K562 (cell line): Measurements from ENCODE around the gene HSPA1L. TPM values are rescaled to one million over a fixed set of nuclear protein-coding genes. Genes with fewer than 3 reads are reported as not detected.

Experiments
- C11orf30 ChIP-seq: fragments of 450-650 bp; IDR thresholded peaks from 2 replicates; pipeline ENCODE4 v1.6.1; 2016; ENCODE audit warnings: low read depth, mild to moderate bottlenecking
- CBFA2T3 ChIP-seq: fragments of 450-650 bp; IDR thresholded peaks from 2 replicates; pipeline ENCODE4 v1.6.1; 2017
- CREB3L1 ChIP-seq: fragments of 450-650 bp; IDR thresholded peaks from 2 replicates; pipeline ENCODE4 v1.6.1; 2014; ENCODE audit warnings: low read depth, mild to moderate bottlenecking, moderate library complexity, borderline replicate concordance
- ILK ChIP-seq: fragments of 450-650 bp; IDR thresholded peaks from 2 replicates; pipeline ENCODE4 v1.6.1; 2016; ENCODE audit warnings: missing genetic modification characterization, low read depth, mild to moderate bottlenecking, missing compliant biosample characterization, moderate library complexity, borderline replicate concordance
- KDM2B ChIP-seq: fragments of 250-450 bp; sonication (Bioruptor Pico); IDR thresholded peaks from 2 replicates; pipeline ENCODE4 v1.8.0; 2021; ENCODE audit warnings: mild to moderate bottlenecking, moderate library complexity
- MECOM ChIP-seq: fragments of 250-450 bp; sonication (Bioruptor Pico); IDR thresholded peaks from 2 replicates; pipeline ENCODE4 v1.8.0; 2022; ENCODE audit warnings: inconsistent platforms
- MEF2D ChIP-seq: conservative IDR thresholded peaks from 2 replicates; pipeline ENCODE4 v1.6.1; 2016; ENCODE audit warnings: low read depth, missing genetic modification characterization, missing compliant biosample characterization
- NCOA4 ChIP-seq: fragments of 450-650 bp; IDR thresholded peaks from 2 replicates; pipeline ENCODE4 v1.6.1; 2018; ENCODE audit warnings: mild to moderate bottlenecking; ENCODE audit not compliant: partially characterized antibody
- NR2C2 ChIP-seq, 2 experiments: fragments of 200-800 bp in 1 of 2; sonication (Bioruptor generic) in 1 of 2; sonication (generic) in 1 of 2; formaldehyde crosslinking in 1 of 2; IDR thresholded peaks; 2 replicates each; pipeline versions ENCODE4 v1.6.1 to v1.8.0; 2016 to 2022; ENCODE audit warnings: mild to moderate bottlenecking in 1 of 2, missing compliant biosample characterization in 1 of 2, missing genetic modification characterization in 1 of 2, missing genetic modification reagents in 1 of 2
- SMAD2 ChIP-seq: fragments of 150-350 bp; IDR thresholded peaks from 2 replicates; pipeline ENCODE4 v1.6.1; 2014; ENCODE audit warnings: low read depth, mild to moderate bottlenecking, low read length
- SMAD3 ChIP-seq: fragments of 450-650 bp; formaldehyde crosslinking; conservative IDR thresholded peaks from 2 replicates; pipeline ENCODE4 v1.4.0; 2020; ENCODE audit warnings: mild to moderate bottlenecking
- SMC3 ChIP-seq: conservative IDR thresholded peaks from 2 replicates; pipeline ENCODE4 v1.6.1; 2011; ENCODE audit warnings: low read depth, low read length, improper control_type of control experiment; ENCODE audit not compliant: insufficient read depth
- SNRNP70 ChIP-seq: fragments of 200-400 bp; formaldehyde crosslinking; optimal IDR thresholded peaks from 2 replicates; pipeline ENCODE3; 2017; ENCODE audit warnings: low read depth, low read length
- TCF7 ChIP-seq: sonication (generic); IDR thresholded peaks from 2 replicates; pipeline ENCODE4 v1.6.1; 2016; ENCODE audit warnings: antibody characterized with exemption, borderline replicate concordance
- TCFL5 ChIP-seq: fragments of 250-450 bp; sonication (Bioruptor Pico); conservative IDR thresholded peaks from 2 replicates; pipeline ENCODE4 v1.6.1; 2021; ENCODE audit warnings: mild to moderate bottlenecking, moderate library complexity, matching md5 sums
- U2AF1 ChIP-seq: fragments of 200-400 bp; formaldehyde crosslinking; optimal IDR thresholded peaks from 2 replicates; pipeline ENCODE3; 2017; ENCODE audit warnings: mild to moderate bottlenecking, low read depth, low read length, moderate library complexity
- XRCC3 ChIP-seq: fragments of 450-650 bp; IDR thresholded peaks from 2 replicates; pipeline ENCODE4 v1.6.1; 2017; ENCODE audit warnings: mild to moderate bottlenecking, moderate library complexity
- ZBTB1 ChIP-seq: sonication (generic); formaldehyde crosslinking; IDR thresholded peaks from 2 replicates; pipeline ENCODE4 v1.8.1; 2023; ENCODE audit warnings: missing genetic modification reagents, low read depth, mild to moderate bottlenecking, borderline replicate concordance
- ZBTB17 ChIP-seq: fragments of 450-650 bp; formaldehyde crosslinking; IDR thresholded peaks from 2 replicates; pipeline ENCODE4 v1.4.0; 2020; ENCODE audit warnings: mild to moderate bottlenecking
- ZNF586 ChIP-seq: fragments of 450-650 bp; formaldehyde crosslinking; conservative IDR thresholded peaks from 2 replicates; pipeline ENCODE4 v1.4.0; 2020; ENCODE audit warnings: mild to moderate bottlenecking, moderate library complexity
- ZNF79 ChIP-seq: fragments of 250-450 bp; sonication (Bioruptor Pico); IDR thresholded peaks from 2 replicates; pipeline ENCODE4 v1.4.0; 2020; ENCODE audit warnings: low read depth, mild to moderate bottlenecking, moderate library complexity
- polyA plus RNA-seq, 8 experiments: library from polyadenylated mRNA; depleted of rRNA in 4 of 8; stranded (reverse) in 5 of 8; unstranded in 3 of 8; fragments of >200 nt; fragmentation: Nextera tagmentation in 2 of 8; fragmentation: Illumina TruSeq in 1 of 8; extraction: Ambion mirVana in 2 of 8; extraction: Trizol in 1 of 8; gene quantifications; 2 replicates each; pipeline versions ENCODE4 v1.2.1 to v1.2.3, GENCODE V29; 2011 to 2014; ENCODE audit warnings: inconsistent platforms in 1 of 8, missing spikeins in 1 of 8
- total RNA-seq, 7 experiments: library from RNA; depleted of rRNA in 6 of 7; stranded (reverse); fragments of >200 nt in 6 of 7; fragmentation: Illumina TruSeq in 2 of 7; extraction: Trizol in 2 of 7; gene quantifications; 2 replicates each; pipeline versions ENCODE4 v1.2.1 to v1.2.3, GENCODE V29; 2011 to 2021; ENCODE audit warnings: low replicate concordance in 1 of 7
- TF ChIP-seq, protein P1 (sequence below), 3 experiments: fragments of 200-800 bp in 1 of 3; fragments of 250-450 bp in 1 of 3; fragments of 450-650 bp in 1 of 3; sonication (Bioruptor Pico) in 1 of 3; sonication (Bioruptor generic) in 1 of 3; formaldehyde crosslinking in 1 of 3; IDR thresholded peaks; 2 replicates each; pipeline versions ENCODE4 v1.6.1 to v1.8.0; 2016 to 2022; ENCODE audit warnings: mild to moderate bottlenecking in 2 of 3, missing genetic modification characterization in 2 of 3, missing compliant biosample characterization in 1 of 3, moderate library complexity in 1 of 3
- TF ChIP-seq, protein P2 (sequence below), 2 experiments: fragments of 450-650 bp in 1 of 2; sonication (generic) in 1 of 2; formaldehyde crosslinking; conservative IDR thresholded peaks; 2 replicates each; pipeline versions ENCODE4 v1.4.0 to v1.8.1; 2020 to 2022; ENCODE audit warnings: mild to moderate bottlenecking in 1 of 2, missing genetic modification reagents in 1 of 2

HSPA1L gene
- total and polyA plus RNA-seq, 9 of the 15 experiments (the other 6 are each of a cell fraction or from before 2014, with no cell fraction given): 0.14 to 2.1 (median 1.3) TPM

DNA sequence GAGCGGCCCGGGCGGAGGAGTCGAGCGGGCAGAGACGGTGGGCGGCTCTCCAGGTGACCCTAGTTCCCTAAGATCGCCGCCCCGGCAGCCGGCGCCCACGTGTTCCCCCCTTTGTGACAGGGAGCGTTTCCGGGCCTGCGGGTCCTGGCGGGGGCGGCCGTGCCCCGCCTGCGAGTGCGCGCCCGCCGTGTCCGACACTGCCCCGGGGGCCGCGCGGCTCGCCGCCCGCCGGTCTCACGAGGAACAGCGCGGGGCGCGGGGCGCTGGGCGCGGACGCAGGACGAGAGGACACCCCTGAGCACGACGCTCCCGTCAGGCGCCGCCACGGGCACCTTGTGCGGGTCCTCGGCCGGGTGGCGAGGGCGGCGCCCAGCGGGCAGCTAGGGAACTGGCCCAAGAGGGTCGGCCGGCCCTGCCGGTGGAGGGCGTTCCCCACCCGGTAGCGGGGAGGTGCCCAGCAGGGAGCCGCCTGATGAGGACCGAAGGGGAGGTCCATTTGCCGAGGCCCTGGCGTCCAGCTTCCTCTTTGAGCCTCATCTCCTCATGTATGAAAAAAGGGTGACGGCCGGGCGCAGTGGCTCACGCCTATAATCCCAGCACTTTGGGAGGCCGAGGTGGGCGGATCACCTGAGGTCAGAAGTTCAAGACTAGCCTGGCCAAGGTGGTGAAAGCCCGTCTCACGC lies 19.3 kb downstream of the HSPA1L start, which contains the start of gene VARS1 (continued):
- TF ChIP-seq CREB3L1: peak; percentile 94
- TF ChIP-seq MECOM (CRISPR knock-in tag): no peak; the same call in 1 of the 2 replicates
- no peak for TF ChIP-seq ZNF586
- 0 out of 2 replicates have a peak, but pooled peaks have one; percentile 47 for TF ChIP-seq SMAD3 (CRISPR knock-in tag)
- TF ChIP-seq C11orf30: peak; percentile 77
- no peak; the same call in 1 of the 2 replicates for TF ChIP-seq ZBTB1 (CRISPR knock-in tag)
- TF ChIP-seq ZNF79 (CRISPR knock-in tag): no peak
- TF ChIP-seq TCF7: peak; percentile 61
- TF ChIP-seq SNRNP70: no peak
- TF ChIP-seq CBFA2T3: 0 out of 2 replicates have a peak, but pooled peaks have one; percentile 22
- TF ChIP-seq TCFL5 (CRISPR knock-in tag): no peak
- TF ChIP-seq NR2C2 (CRISPR knock-in tag; IDR thresholded peaks at IDR 0.05): peak; percentile 74
- TF ChIP-seq NR2C2 (tag; IDR thresholded peaks at IDR 0.05): peak; percentile 91
- TF ChIP-seq SMC3: peak; percentile 95; the same call in 1 of the 2 replicates
- TF ChIP-seq SMAD2: no peak
- TF ChIP-seq XRCC3: no peak
- TF ChIP-seq NCOA4: no peak
- TF ChIP-seq ILK (tag): no peak
- TF ChIP-seq, protein P1, sequence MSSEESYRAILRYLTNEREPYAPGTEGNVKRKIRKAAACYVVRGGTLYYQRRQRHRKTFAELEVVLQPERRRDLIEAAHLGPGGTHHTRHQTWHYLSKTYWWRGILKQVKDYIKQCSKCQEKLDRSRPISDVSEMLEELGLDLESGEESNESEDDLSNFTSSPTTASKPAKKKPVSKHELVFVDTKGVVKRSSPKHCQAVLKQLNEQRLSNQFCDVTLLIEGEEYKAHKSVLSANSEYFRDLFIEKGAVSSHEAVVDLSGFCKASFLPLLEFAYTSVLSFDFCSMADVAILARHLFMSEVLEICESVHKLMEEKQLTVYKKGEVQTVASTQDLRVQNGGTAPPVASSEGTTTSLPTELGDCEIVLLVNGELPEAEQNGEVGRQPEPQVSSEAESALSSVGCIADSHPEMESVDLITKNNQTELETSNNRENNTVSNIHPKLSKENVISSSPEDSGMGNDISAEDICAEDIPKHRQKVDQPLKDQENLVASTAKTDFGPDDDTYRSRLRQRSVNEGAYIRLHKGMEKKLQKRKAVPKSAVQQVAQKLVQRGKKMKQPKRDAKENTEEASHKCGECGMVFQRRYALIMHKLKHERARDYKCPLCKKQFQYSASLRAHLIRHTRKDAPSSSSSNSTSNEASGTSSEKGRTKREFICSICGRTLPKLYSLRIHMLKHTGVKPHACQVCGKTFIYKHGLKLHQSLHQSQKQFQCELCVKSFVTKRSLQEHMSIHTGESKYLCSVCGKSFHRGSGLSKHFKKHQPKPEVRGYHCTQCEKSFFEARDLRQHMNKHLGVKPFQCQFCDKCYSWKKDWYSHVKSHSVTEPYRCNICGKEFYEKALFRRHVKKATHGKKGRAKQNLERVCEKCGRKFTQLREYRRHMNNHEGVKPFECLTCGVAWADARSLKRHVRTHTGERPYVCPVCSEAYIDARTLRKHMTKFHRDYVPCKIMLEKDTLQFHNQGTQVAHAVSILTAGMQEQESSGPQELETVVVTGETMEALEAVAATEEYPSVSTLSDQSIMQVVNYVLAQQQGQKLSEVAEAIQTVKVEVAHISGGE (CRISPR knock-in tag; IDR thresholded peaks at IDR 0.05): peak in 2 of 3 experiments; percentile 56 to 88; a peak in 3 of 6 replicates
- no peak for TF ChIP-seq MEF2D
- TF ChIP-seq KDM2B: no peak
- TF ChIP-seq, protein P2, sequence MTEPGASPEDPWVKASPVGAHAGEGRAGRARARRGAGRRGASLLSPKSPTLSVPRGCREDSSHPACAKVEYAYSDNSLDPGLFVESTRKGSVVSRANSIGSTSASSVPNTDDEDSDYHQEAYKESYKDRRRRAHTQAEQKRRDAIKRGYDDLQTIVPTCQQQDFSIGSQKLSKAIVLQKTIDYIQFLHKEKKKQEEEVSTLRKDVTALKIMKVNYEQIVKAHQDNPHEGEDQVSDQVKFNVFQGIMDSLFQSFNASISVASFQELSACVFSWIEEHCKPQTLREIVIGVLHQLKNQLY (CRISPR knock-in tag; conservative IDR thresholded peaks at IDR 0.05): peak; percentile 24 to 74; a peak in 1 of 4 replicates
- peak; percentile 88 for TF ChIP-seq U2AF1
- TF ChIP-seq ZBTB17 (CRISPR knock-in tag): peak; percentile 90
